GM23338 (cell line): ENCODE measurements around the gene KLK12. TPM values are rescaled to one million over a fixed set of nuclear protein-coding genes. Genes with fewer than 3 reads are reported as not detected.

Experiments used
- ATAC-seq: fragments of 200-7000 bp; cut with Tn5 transposase; 3 replicates; pipeline ENCODE4 v1.9.1; 2020
- DNase-seq: peaks from one replicate; pipeline ENCODE4 v3.0.0-alpha.2; 2015; ENCODE audit warnings: low spot score
- H2AFZ ChIP-seq: fragments of 200-600 bp; sonication (generic); 2 replicates; pipeline ENCODE4 v1.8.0; 2016; ENCODE audit warnings: antibody characterized with exemption, mild to moderate bottlenecking, moderate library complexity
- H3F3A ChIP-seq: fragments of 200-600 bp; sonication (generic); replicated peaks from 2 replicates; pipeline ENCODE4 v1.8.0; 2017; ENCODE audit warnings: antibody characterized with exemption, mixed run types, low read depth
- H3K27ac ChIP-seq: fragments of 200-600 bp; sonication (generic); 2 replicates; pipeline ENCODE4 v1.6.1; 2016; ENCODE audit warnings: low read depth
- H3K27me3 ChIP-seq: fragments of 200-600 bp; sonication (generic); 2 replicates; pipeline ENCODE4 v1.8.0; 2016; ENCODE audit warnings: mild to moderate bottlenecking, mixed run types, moderate library complexity; ENCODE audit not compliant: insufficient read depth
- H3K36me3 ChIP-seq: fragments of 200-600 bp; sonication (generic); 2 replicates; pipeline ENCODE4 v1.8.0; 2016; ENCODE audit warnings: mild to moderate bottlenecking; ENCODE audit not compliant: insufficient read depth
- H3K4me1 ChIP-seq: fragments of 200-600 bp; sonication (generic); 2 replicates; pipeline ENCODE4 v1.8.0; 2016; ENCODE audit warnings: mild to moderate bottlenecking, moderate library complexity; ENCODE audit not compliant: insufficient read depth
- H3K4me2 ChIP-seq: fragments of 200-600 bp; sonication (generic); 2 replicates; pipeline ENCODE4 v1.7.1; 2017; ENCODE audit warnings: mixed run types
- H3K4me3 ChIP-seq: fragments of 200-600 bp; sonication (generic); 2 replicates; pipeline ENCODE4 v1.6.1; 2016; ENCODE audit warnings: mixed run types
- H3K79me2 ChIP-seq: fragments of 200-600 bp; sonication (generic); replicated peaks from 2 replicates; pipeline ENCODE4 v1.8.0; 2017; ENCODE audit warnings: mild to moderate bottlenecking; ENCODE audit not compliant: insufficient read depth
- H3K9me2 ChIP-seq: fragments of 200-600 bp; sonication (generic); 2 replicates; pipeline ENCODE4 v1.8.0; 2017; ENCODE audit not compliant: insufficient read depth
- H4K20me1 ChIP-seq: fragments of 200-600 bp; sonication (generic); replicated peaks from 2 replicates; pipeline ENCODE4 v1.8.0; 2017; ENCODE audit warnings: mild to moderate bottlenecking; ENCODE audit not compliant: insufficient read depth
- H3K27ac Mint-ChIP-seq: 2 replicates; pipeline ENCODE4 v1.8.0; 2020; ENCODE audit warnings: inconsistent platforms, mild to moderate bottlenecking, moderate library complexity, mixed read lengths
- H3K27me3 Mint-ChIP-seq: 3 replicates; pipeline ENCODE4 v1.8.0; 2022; ENCODE audit warnings: low read depth, mild to moderate bottlenecking, moderate library complexity, mixed read lengths, inconsistent platforms; ENCODE audit not compliant: insufficient read depth, poor library complexity
- H3K36me3 Mint-ChIP-seq: 3 replicates; pipeline ENCODE4 v1.8.0; 2021; ENCODE audit warnings: low read depth, mild to moderate bottlenecking, inconsistent platforms, moderate library complexity, mixed read lengths
- H3K4me1 Mint-ChIP-seq: 3 replicates; pipeline ENCODE4 v1.8.0; 2020; ENCODE audit warnings: mild to moderate bottlenecking, inconsistent platforms, mixed read lengths
- H3K4me3 Mint-ChIP-seq: 3 replicates; pipeline ENCODE4 v1.8.0; 2021; ENCODE audit warnings: moderate library complexity, mild to moderate bottlenecking, inconsistent platforms, mixed read lengths
- H3K9me3 Mint-ChIP-seq: 3 replicates; pipeline ENCODE4 v1.8.0; 2020; ENCODE audit warnings: moderate library complexity, mild to moderate bottlenecking, inconsistent platforms, mixed read lengths
- EZH2phosphoT487 ChIP-seq: fragments of 200-600 bp; sonication (generic); IDR thresholded peaks from one replicate; pipeline ENCODE4 v1.8.1; 2018; ENCODE audit warnings: antibody characterized with exemption; ENCODE audit not compliant: unreplicated experiment
- JUNB ChIP-seq: IDR thresholded peaks from one replicate; pipeline ENCODE4 v1.6.1; 2016; ENCODE audit warnings: antibody characterized with exemption; ENCODE audit not compliant: unreplicated experiment
- NANOG ChIP-seq: IDR thresholded peaks from 2 replicates; pipeline ENCODE4 v1.6.1; 2016; ENCODE audit warnings: antibody characterized with exemption, borderline replicate concordance
- STAT1 ChIP-seq: IDR thresholded peaks from one replicate; pipeline ENCODE4 v1.6.1; 2016; ENCODE audit warnings: antibody characterized with exemption; ENCODE audit not compliant: unreplicated experiment
- ZNF114 ChIP-seq: fragments of 250-450 bp; sonication (Bioruptor Pico); IDR thresholded peaks from 2 replicates; pipeline ENCODE4 v1.5.0; 2020; ENCODE audit warnings: mild to moderate bottlenecking, moderate library complexity
- ZNF331 ChIP-seq: fragments of 250-450 bp; sonication (Bioruptor Pico); IDR thresholded peaks from 2 replicates; pipeline ENCODE4 v1.5.0; 2020; ENCODE audit warnings: low read depth, mild to moderate bottlenecking, moderate library complexity
- long read RNA-seq: library from polyadenylated mRNA; unstranded; transcript quantifications from one replicate; pipeline ENCODE4 v2.0.0, GENCODE V29; 2020; ENCODE audit not compliant: unreplicated experiment
- polyA plus RNA-seq: library from polyadenylated mRNA; unstranded; fragments of >200 nt; fragmentation: Nextera tagmentation; extraction: Ambion mirVana; gene quantifications from 2 replicates; pipeline ENCODE4 v1.2.1, GENCODE V29; 2016
- total RNA-seq: library from RNA; depleted of rRNA; stranded (reverse); fragments of >200 nt; shearing (Covaris generic); gene quantifications from 2 replicates; pipeline ENCODE4 v1.2.3, GENCODE V29; 2014; rRNA removed
- TF ChIP-seq, protein P1 (sequence below), 2 experiments: fragments of 200-600 bp in 1 of 2; sonication (generic) in 1 of 2; conservative IDR thresholded peaks; 2 replicates each; pipeline versions ENCODE4 v1.5.1 to v1.6.1; 2016 to 2017; ENCODE audit warnings: antibody characterized with exemption in 2 of 2, low read depth in 2 of 2, mild to moderate bottlenecking in 2 of 2, moderate library complexity in 1 of 2
- TF ChIP-seq, protein P2 (sequence below): fragments of 250-450 bp; sonication (Bioruptor Pico); IDR thresholded peaks from 2 replicates; pipeline ENCODE4 v1.5.0; 2020; ENCODE audit warnings: mild to moderate bottlenecking, moderate library complexity
- TF ChIP-seq, protein P3 (sequence below): IDR thresholded peaks from 2 replicates; pipeline ENCODE4 v1.6.1; 2016; ENCODE audit warnings: antibody characterized with exemption

The KLK12 gene, protein sequence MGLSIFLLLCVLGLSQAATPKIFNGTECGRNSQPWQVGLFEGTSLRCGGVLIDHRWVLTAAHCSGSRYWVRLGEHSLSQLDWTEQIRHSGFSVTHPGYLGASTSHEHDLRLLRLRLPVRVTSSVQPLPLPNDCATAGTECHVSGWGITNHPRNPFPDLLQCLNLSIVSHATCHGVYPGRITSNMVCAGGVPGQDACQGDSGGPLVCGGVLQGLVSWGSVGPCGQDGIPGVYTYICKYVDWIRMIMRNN
- total RNA-seq, result not detected in 2 replicates
- not detected in 2 replicates for polyA plus RNA-seq
- long read RNA-seq, result 0 reads

DNA sequence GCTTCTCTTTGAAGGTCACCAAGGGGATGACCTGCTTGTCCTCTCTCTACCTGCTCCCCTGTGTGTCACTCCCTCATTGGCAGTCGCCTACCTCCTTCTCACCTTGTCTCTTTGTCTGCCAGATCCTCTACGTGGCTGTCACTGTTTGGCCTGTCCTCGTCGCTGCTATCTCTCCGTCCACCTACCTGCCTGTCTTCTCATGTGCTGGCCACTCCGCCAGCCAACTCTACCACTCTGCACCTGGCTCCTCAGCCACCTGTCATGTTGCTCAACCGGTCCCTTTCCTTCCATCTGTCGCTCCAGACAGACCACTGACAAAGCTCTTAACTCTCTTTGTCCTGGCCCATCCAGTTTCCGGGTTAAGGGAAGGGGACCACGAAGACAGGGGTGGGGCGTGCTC is at the start of gene KLK12:
Gene KLK12 (minus strand): TSS at position 299 of the 400 bp plus-strand sequence. CDS start 381 bp downstream, outside the sequence.
- Mint-ChIP-seq H3K4me1 (peaks cover 26% of the 10 kb centered on the region), H3K27me3 (peaks cover 9% of the 10 kb centered on the region), H3K4me3 (no peak within 1 kb of the TSS; the same call in 2 of the 3 replicates), H3K36me3 (no peaks in the 10 kb centered on the region; the same call in 2 of the 3 replicates), H3K9me3 (no peaks in the 10 kb centered on the region; the same call in 2 of the 3 replicates), H3K27ac (no peak within 1 kb of the TSS)
- Histone ChIP-seq H3K27me3 (no peaks in the 10 kb centered on the region), H3K4me3 (no peak within 1 kb of the TSS), H3K79me2 (no peaks in the 10 kb centered on the region), H2AFZ (peak within 1 kb of the TSS; percentile 83), H3K36me3 (no peaks in the 10 kb centered on the region), H3K4me1 (peaks cover 8% of the 10 kb centered on the region), H3K9me2 (no peaks in the 10 kb centered on the region), H3K27ac (no peak within 1 kb of the TSS), H4K20me1 (no peaks in the 10 kb centered on the region), H3K4me2 (no peak within 1 kb of the TSS), H3F3A (no peaks in the 10 kb centered on the region)
- no peak for DNase-seq
- TF ChIP-seq, protein P1, sequence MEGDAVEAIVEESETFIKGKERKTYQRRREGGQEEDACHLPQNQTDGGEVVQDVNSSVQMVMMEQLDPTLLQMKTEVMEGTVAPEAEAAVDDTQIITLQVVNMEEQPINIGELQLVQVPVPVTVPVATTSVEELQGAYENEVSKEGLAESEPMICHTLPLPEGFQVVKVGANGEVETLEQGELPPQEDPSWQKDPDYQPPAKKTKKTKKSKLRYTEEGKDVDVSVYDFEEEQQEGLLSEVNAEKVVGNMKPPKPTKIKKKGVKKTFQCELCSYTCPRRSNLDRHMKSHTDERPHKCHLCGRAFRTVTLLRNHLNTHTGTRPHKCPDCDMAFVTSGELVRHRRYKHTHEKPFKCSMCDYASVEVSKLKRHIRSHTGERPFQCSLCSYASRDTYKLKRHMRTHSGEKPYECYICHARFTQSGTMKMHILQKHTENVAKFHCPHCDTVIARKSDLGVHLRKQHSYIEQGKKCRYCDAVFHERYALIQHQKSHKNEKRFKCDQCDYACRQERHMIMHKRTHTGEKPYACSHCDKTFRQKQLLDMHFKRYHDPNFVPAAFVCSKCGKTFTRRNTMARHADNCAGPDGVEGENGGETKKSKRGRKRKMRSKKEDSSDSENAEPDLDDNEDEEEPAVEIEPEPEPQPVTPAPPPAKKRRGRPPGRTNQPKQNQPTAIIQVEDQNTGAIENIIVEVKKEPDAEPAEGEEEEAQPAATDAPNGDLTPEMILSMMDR (conservative IDR thresholded peaks at IDR 0.05; ENCODE audit: low read depth in 2 of 2), result no peak
- no peak for TF ChIP-seq STAT1
- no peak for ATAC-seq

DNA sequence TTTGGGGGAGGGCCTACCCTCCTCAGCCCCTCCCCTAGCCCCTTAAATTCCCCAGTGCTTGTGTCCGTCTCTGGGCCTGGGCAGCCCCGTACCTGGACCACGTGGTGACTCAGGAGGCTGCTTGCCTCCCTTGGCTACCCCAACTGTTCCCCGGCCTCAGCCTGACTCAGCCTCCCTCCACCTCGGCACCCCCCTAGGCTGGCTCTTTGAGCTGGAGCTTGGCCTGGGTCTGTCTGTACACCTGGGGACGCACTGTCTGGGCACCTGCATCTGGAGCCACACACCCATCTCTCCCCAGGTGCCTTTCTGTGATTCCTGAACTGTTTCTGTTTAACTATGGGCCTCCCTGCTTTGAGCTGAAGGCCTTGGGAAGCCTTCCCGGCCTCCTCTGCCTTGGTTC is 49.7 kb upstream of the KLK12 start:
- H3K9me3 Mint-ChIP-seq, result no peaks in the 10 kb centered on the region
- H3K27ac ChIP-seq, result no peak overlapping the region
- DNase-seq (no peak), ATAC-seq (no peak)
- H3K4me2 ChIP-seq, result no peak overlapping the region
- no peaks in the 10 kb centered on the region for H3K36me3 ChIP-seq
- H3K4me3 ChIP-seq, result no peak overlapping the region
- H3F3A ChIP-seq, result no peaks in the 10 kb centered on the region
- no peak overlapping the region for H3K27ac Mint-ChIP-seq
- no peak overlapping the region for H2AFZ ChIP-seq
- no peak overlapping the region for H3K4me3 Mint-ChIP-seq
- peaks cover 26% of the 10 kb centered on the region for H3K27me3 Mint-ChIP-seq
- no peaks in the 10 kb centered on the region for H4K20me1 ChIP-seq
- no peaks in the 10 kb centered on the region for H3K4me1 ChIP-seq
- peaks cover 23% of the 10 kb centered on the region for H3K4me1 Mint-ChIP-seq
- H3K27me3 ChIP-seq, result no peaks in the 10 kb centered on the region
- H3K9me2 ChIP-seq, result no peaks in the 10 kb centered on the region
- H3K36me3 Mint-ChIP-seq, result no peaks in the 10 kb centered on the region; the same call in 2 of the 3 replicates
- H3K79me2 ChIP-seq, result no peaks in the 10 kb centered on the region
- TF ChIP-seq, protein P2, sequence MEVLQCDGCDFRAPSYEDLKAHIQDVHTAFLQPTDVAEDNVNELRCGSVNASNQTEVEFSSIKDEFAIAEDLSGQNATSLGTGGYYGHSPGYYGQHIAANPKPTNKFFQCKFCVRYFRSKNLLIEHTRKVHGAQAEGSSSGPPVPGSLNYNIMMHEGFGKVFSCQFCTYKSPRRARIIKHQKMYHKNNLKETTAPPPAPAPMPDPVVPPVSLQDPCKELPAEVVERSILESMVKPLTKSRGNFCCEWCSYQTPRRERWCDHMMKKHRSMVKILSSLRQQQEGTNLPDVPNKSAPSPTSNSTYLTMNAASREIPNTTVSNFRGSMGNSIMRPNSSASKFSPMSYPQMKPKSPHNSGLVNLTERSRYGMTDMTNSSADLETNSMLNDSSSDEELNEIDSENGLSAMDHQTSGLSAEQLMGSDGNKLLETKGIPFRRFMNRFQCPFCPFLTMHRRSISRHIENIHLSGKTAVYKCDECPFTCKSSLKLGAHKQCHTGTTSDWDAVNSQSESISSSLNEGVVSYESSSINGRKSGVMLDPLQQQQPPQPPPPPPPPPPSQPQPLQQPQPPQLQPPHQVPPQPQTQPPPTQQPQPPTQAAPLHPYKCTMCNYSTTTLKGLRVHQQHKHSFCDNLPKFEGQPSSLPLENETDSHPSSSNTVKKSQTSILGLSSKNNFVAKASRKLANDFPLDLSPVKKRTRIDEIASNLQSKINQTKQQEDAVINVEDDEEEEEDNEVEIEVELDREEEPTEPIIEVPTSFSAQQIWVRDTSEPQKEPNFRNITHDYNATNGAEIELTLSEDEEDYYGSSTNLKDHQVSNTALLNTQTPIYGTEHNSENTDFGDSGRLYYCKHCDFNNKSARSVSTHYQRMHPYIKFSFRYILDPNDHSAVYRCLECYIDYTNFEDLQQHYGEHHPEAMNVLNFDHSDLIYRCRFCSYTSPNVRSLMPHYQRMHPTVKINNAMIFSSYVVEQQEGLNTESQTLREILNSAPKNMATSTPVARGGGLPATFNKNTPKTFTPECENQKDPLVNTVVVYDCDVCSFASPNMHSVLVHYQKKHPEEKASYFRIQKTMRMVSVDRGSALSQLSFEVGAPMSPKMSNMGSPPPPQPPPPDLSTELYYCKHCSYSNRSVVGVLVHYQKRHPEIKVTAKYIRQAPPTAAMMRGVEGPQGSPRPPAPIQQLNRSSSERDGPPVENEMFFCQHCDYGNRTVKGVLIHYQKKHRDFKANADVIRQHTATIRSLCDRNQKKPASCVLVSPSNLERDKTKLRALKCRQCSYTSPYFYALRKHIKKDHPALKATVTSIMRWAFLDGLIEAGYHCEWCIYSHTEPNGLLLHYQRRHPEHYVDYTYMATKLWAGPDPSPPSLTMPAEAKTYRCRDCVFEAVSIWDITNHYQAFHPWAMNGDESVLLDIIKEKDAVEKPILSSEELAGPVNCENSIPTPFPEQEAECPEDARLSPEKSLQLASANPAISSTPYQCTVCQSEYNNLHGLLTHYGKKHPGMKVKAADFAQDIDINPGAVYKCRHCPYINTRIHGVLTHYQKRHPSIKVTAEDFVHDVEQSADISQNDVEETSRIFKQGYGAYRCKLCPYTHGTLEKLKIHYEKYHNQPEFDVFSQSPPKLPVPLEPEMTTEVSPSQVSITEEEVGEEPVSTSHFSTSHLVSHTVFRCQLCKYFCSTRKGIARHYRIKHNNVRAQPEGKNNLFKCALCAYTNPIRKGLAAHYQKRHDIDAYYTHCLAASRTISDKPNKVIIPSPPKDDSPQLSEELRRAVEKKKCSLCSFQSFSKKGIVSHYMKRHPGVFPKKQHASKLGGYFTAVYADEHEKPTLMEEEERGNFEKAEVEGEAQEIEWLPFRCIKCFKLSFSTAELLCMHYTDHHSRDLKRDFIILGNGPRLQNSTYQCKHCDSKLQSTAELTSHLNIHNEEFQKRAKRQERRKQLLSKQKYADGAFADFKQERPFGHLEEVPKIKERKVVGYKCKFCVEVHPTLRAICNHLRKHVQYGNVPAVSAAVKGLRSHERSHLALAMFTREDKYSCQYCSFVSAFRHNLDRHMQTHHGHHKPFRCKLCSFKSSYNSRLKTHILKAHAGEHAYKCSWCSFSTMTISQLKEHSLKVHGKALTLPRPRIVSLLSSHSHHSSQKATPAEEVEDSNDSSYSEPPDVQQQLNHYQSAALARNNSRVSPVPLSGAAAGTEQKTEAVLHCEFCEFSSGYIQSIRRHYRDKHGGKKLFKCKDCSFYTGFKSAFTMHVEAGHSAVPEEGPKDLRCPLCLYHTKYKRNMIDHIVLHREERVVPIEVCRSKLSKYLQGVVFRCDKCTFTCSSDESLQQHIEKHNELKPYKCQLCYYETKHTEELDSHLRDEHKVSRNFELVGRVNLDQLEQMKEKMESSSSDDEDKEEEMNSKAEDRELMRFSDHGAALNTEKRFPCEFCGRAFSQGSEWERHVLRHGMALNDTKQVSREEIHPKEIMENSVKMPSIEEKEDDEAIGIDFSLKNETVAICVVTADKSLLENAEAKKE (CRISPR knock-in tag), result no peak
- TF ChIP-seq NANOG, result no peak
- TF ChIP-seq, protein P3, sequence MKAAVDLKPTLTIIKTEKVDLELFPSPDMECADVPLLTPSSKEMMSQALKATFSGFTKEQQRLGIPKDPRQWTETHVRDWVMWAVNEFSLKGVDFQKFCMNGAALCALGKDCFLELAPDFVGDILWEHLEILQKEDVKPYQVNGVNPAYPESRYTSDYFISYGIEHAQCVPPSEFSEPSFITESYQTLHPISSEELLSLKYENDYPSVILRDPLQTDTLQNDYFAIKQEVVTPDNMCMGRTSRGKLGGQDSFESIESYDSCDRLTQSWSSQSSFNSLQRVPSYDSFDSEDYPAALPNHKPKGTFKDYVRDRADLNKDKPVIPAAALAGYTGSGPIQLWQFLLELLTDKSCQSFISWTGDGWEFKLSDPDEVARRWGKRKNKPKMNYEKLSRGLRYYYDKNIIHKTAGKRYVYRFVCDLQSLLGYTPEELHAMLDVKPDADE, result no peak
- TF ChIP-seq JUNB, result no peak
- no peak for TF ChIP-seq EZH2phosphoT487
- no peak for TF ChIP-seq ZNF331 (CRISPR knock-in tag)
- no peak for TF ChIP-seq ZNF114 (CRISPR knock-in tag)
- TF ChIP-seq, protein P1 (conservative IDR thresholded peaks at IDR 0.05; ENCODE audit: low read depth in 2 of 2), result no peak
